ENCODE measurements around the gene TLX3. TPM values are rescaled to one million over a fixed set of nuclear protein-coding genes. Genes with fewer than 3 reads are reported as not detected.
A peak's percentile ranks its signal among the peaks of the same experiment; 100 is the strongest.

The TLX3 gene
- total RNA-seq, 1 donor from 2014 or later: not detected

GRCh38 chr5:171306166-171306565 is 2.9 kb upstream of the TLX3 start:
- DNase-seq (ENCODE audit: low spot score): no peak

GRCh38 chr5:171306781-171307591 is 2.1 kb upstream of the TLX3 start:
- no peak for DNase-seq (ENCODE audit: low spot score)

- no peak for DNase-seq (ENCODE audit: low spot score)
Measured at GRCh38 chr5:171307789-171308452, 1.1 kb upstream of the TLX3 start.

GRCh38 chr5:171309276-171310211 is 496 bp downstream of the TLX3 start:
- DNase-seq (ENCODE audit: low spot score): no peak

- DNase-seq (ENCODE audit: low spot score): no peak
Measured at GRCh38 chr5:171310212-171310818, 1.3 kb downstream of the TLX3 start.

- no peak for DNase-seq (ENCODE audit: low spot score)
Measured at GRCh38 chr5:171310819-171311321, 1.8 kb downstream of the TLX3 start.

- DNase-seq (ENCODE audit: low spot score): peak; percentile 43
Measured at GRCh38 chr5:171311322-171312077, 2.5 kb downstream of the TLX3 start.

- DNase-seq (ENCODE audit: low spot score): no peak
Measured at GRCh38 chr5:171312129-171312974, 3.3 kb downstream of the TLX3 start.

- DNase-seq (ENCODE audit: low spot score): no peak
Measured at GRCh38 chr5:171313481-171314206, 4.6 kb downstream of the TLX3 start.

- no peak for DNase-seq (ENCODE audit: low spot score)
Measured at GRCh38 chr5:171314728-171315385, 5.8 kb downstream of the TLX3 start.

- no peak for DNase-seq (ENCODE audit: low spot score)
Measured at GRCh38 chr5:171315386-171315891, 6.4 kb downstream of the TLX3 start.

- DNase-seq (ENCODE audit: low spot score): no peak
Measured at GRCh38 chr5:171315925-171316257, 6.8 kb downstream of the TLX3 start.

- DNase-seq (ENCODE audit: low spot score): no peak
Measured at GRCh38 chr5:171316258-171317121, 7.4 kb downstream of the TLX3 start.

- DNase-seq (ENCODE audit: low spot score): no peak
Measured at GRCh38 chr5:171317230-171317629, 8.2 kb downstream of the TLX3 start.

GRCh38 chr5:171318026-171318425 is 9.0 kb downstream of the TLX3 start:
- peak; percentile 34 for DNase-seq (ENCODE audit: low spot score)

GRCh38 chr5:171321447-171321846 is 12.4 kb downstream of the TLX3 start:
- DNase-seq (ENCODE audit: low spot score): no peak

GRCh38 chr5:171322527-171322926 is 13.5 kb downstream of the TLX3 start:
- no peak for DNase-seq (ENCODE audit: low spot score)
